GM12801 (cell line): ENCODE data around the gene NDRG2.

Experiments
- CTCF ChIP-seq: IDR thresholded peaks from one replicate; pipeline ENCODE4 v1.5.1; 2011; ENCODE audit warnings: control low read depth; ENCODE audit not compliant: insufficient read length; ENCODE audit errors: extremely low read depth

The NDRG2 gene

GRCh38 chr14:20997115-20997514 lies 27.7 kb downstream of the NDRG2 start:
- TF ChIP-seq CTCF = no peak

GRCh38 chr14:20996521-20996920 lies 28.3 kb downstream of the NDRG2 start:
- TF ChIP-seq CTCF = no peak

GRCh38 chr14:20989787-20990600 lies 34.9 kb downstream of the NDRG2 start, which contains the start of gene METTL17:
METTL17 (plus strand) TSS chr14:20989980; CDS start chr14:20990003, 23 bp downstream.
- no peak for TF ChIP-seq CTCF

- no peak for TF ChIP-seq CTCF
These were observed 35.4 kb downstream of the NDRG2 start for GRCh38 chr14:20989471-20989786.

GRCh38 chr14:20988717-20989470 lies 36.0 kb downstream of the NDRG2 start:
- TF ChIP-seq CTCF = no peak

- TF ChIP-seq CTCF = no peak
These were observed 38.0 kb downstream of the NDRG2 start for GRCh38 chr14:20986811-20987210.

GRCh38 chr14:20982646-20983369 lies 42.1 kb downstream of the NDRG2 start:
- TF ChIP-seq CTCF = no peak
